ENCODE data around the gene EHMT1. TPM values are rescaled to one million over a fixed set of nuclear protein-coding genes. Genes with fewer than 3 reads are reported as not detected.

The EHMT1 gene
- total and polyA plus RNA-seq, 10 of the 15 experiments (the other 5 are each of a cell fraction or from before 2014, with no cell fraction given), result 2.9 to 100 (median 48.1) TPM

GRCh38 chr9:137671196-137671538 is 52.4 kb downstream of the EHMT1 start:
- H3K36me3 ChIP-seq (ENCODE audit: control insufficient read depth in 2 of 2, insufficient read depth in 2 of 2, low read length in 1 of 2), result peaks cover 4 to 8% of the 10 kb centered on the region in 2 experiments; a peak in 3 of 4 replicates
- WGBS (ENCODE audit: insufficient coverage, insufficient replicate concordance, low lambda C conversion rate, missing lambda C conversion rate), result 98% methylated on average over 3 of the region's 3 CpGs
- no peak overlapping the region for H3K9ac ChIP-seq (ENCODE audit: control insufficient read depth, insufficient read depth, low read length)
- RAD21 ChIA-PET (ENCODE audit: unreplicated experiment), result interaction anchor here (0.7 to 1.1 kb wide), 3 partner anchors 74 to 106 kb away, joined by 3 to 12 read pairs (median 3); no protein-coding TSS in a partner anchor
- CTCF ChIA-PET, result interaction anchor here (1.0 to 1.8 kb wide), 5 partner anchors 19 to 430 kb away, joined by 3 to 5 read pairs (median 3); no protein-coding TSS in a partner anchor
- in situ Hi-C loops (cut with MboI) (loop anchor here (10.0 kb wide), 1 partner anchor 444 kb away; no protein-coding TSS in a partner anchor), intact Hi-C loops (cut with micrococcal nuclease; ENCODE audit: unreplicated experiment) (loop anchor here (10.0 kb wide), 2 partner anchors 244 to 354 kb away; no protein-coding TSS in a partner anchor)
- BruUV-seq (replicated peaks), result no TSS peak
- H3K4me1 ChIP-seq (ENCODE audit: control insufficient read depth, insufficient read depth, low read length), result peaks cover 26% of the 10 kb centered on the region
- TF ChIP-seq NR2C2 (IDR thresholded peaks at IDR 0.05; ENCODE audit: borderline replicate concordance, control insufficient read depth, insufficient read length, low read depth) (no peak), YBX1 (IDR thresholded peaks at IDR 0.05) (no peak), KDM1A (IDR thresholded peaks at IDR 0.05; ENCODE audit: borderline replicate concordance) (no peak), CHD1 (IDR thresholded peaks at IDR 0.05; ENCODE audit: low read depth, low read length) (no peak), KLF5 (IDR thresholded peaks at IDR 0.05; ENCODE audit: partially characterized antibody) (no peak), ZNF274 (IDR thresholded peaks at IDR 0.05; ENCODE audit: insufficient read depth, insufficient read length) (no peak), RAD21 (IDR thresholded peaks at IDR 0.05; ENCODE audit: insufficient read depth, low read depth, low read length) (no peak), NFYA (IDR thresholded peaks at IDR 0.05; ENCODE audit: borderline replicate concordance, low read depth, low read length) (no peak), ZNF384 (IDR thresholded peaks at IDR 0.05; ENCODE audit: borderline replicate concordance, low read depth, low read length) (no peak), LARP7 (IDR thresholded peaks at IDR 0.05) (no peak), ZNF622 (IDR thresholded peaks at IDR 0.05) (no peak), MAX (IDR thresholded peaks at IDR 0.05; ENCODE audit: low read depth, low read length) (no peak), MYB (IDR thresholded peaks at IDR 0.05; ENCODE audit: borderline replicate concordance, low read depth, low read length) (no peak), SIX5 (IDR thresholded peaks at IDR 0.05; ENCODE audit: low read depth, low read length, severe bottlenecking) (no peak), TBL1XR1 (IDR thresholded peaks at IDR 0.05; ENCODE audit: low read depth, low read length) (no peak), EED (IDR thresholded peaks at IDR 0.05; ENCODE audit: low read depth) (no peak), CBFB (IDR thresholded peaks at IDR 0.05; ENCODE audit: low read depth) (no peak), FOXM1 (IDR thresholded peaks at IDR 0.05; ENCODE audit: low read depth, low read length) (no peak), ZBTB4 (CRISPR knock-in tag; IDR thresholded peaks at IDR 0.05) (no peak), BMI1 (IDR thresholded peaks at IDR 0.05; ENCODE audit: borderline replicate concordance) (no peak)
- FAIRE-seq (no peak), DNase-seq (ENCODE audit: low read depth, low spot score) (no peak), ATAC-seq (no peak)
- H3K27me3 ChIP-seq (replicated peaks in 1 of 2; ENCODE audit: control insufficient read depth in 2 of 2, insufficient read depth in 2 of 2, low read length in 1 of 2), result no peaks in the 10 kb centered on the region
- 0 out of 2 replicates have a peak, but pooled peaks cover 7% of the 10 kb centered on the region for H4K20me1 ChIP-seq (ENCODE audit: control insufficient read depth, insufficient read depth)
- H3K4me2 ChIP-seq (ENCODE audit: control insufficient read depth, insufficient read depth), result no peak overlapping the region
- H3K4me3 ChIP-seq, result no peak overlapping the region
- SMC1A ChIA-PET (ENCODE audit: uncharacterized antibody, unreplicated experiment), result interaction anchor here (0.6 to 1.2 kb wide), 6 partner anchors 8 to 199 kb away, joined by 3 to 4 read pairs (median 3); no protein-coding TSS in a partner anchor
- H3K27ac ChIP-seq (ENCODE audit: control insufficient read depth, insufficient read depth), result no peak overlapping the region
- peaks cover 47% of the 10 kb centered on the region for H3K79me2 ChIP-seq (ENCODE audit: control insufficient read depth, insufficient read depth, low read length)
- H3K9me3 ChIP-seq (replicated peaks; ENCODE audit: control insufficient read depth, insufficient read depth, low read length), result no peaks in the 10 kb centered on the region
- POLR2A ChIA-PET, result no interaction called here
- H2AFZ ChIP-seq (ENCODE audit: control insufficient read depth, low read depth, low read length), result no peak overlapping the region

Measured in GM12878 (cell line).